Bronchial epithelial cell (primary cell): Measurements from ENCODE around the gene HCLS1. TPM values are rescaled to one million over a fixed set of nuclear protein-coding genes. Genes with fewer than 3 reads are reported as not detected.

Source experiments
- DNase-seq: peaks from one replicate; pipeline ENCODE4 v3.0.0-alpha.2; 2010; ENCODE audit warnings: low read depth
- FAIRE-seq: peaks from 2 replicates; lab custom pipeline; 2011; peaks lifted over from hg19 to GRCh38; lab: Jason Lieb, UNC
- H3K27me3 ChIP-seq: 2 replicates; pipeline ENCODE4 v1.5.1; 2011; ENCODE audit warnings: low read length; ENCODE audit not compliant: control insufficient read depth, insufficient read depth
- H3K36me3 ChIP-seq: 2 replicates; pipeline ENCODE4 v1.5.1; 2011; ENCODE audit warnings: low read length; ENCODE audit not compliant: control insufficient read depth, insufficient read depth
- H3K4me3 ChIP-seq: 2 replicates; pipeline ENCODE4 v1.5.1; 2011; ENCODE audit warnings: mild to moderate bottlenecking, low read depth, low read length, control low read depth
- CTCF ChIP-seq: IDR thresholded peaks from 2 replicates; pipeline ENCODE4 v1.5.1; 2011; ENCODE audit warnings: mild to moderate bottlenecking, moderate library complexity, low read length, control low read depth, inconsistent platforms; ENCODE audit not compliant: insufficient read depth, severe bottlenecking
- total RNA-seq: library from RNA; depleted of rRNA; stranded (reverse); fragments of >200 nt; gene quantifications from 2 replicates; pipeline ENCODE4 v1.2.1, GENCODE V29; 2014

The HCLS1 gene
- total RNA-seq: 6.3 and 10.4 TPM in 2 replicates

- FAIRE-seq (no peak), DNase-seq (peak; percentile 33)
- no peak within 1 kb of the TSS for H3K4me3 ChIP-seq
- no peaks in the 10 kb centered on the region for H3K27me3 ChIP-seq
- H3K36me3 ChIP-seq: peaks cover 5% of the 10 kb centered on the region
- TF ChIP-seq CTCF: no peak
Observed at GRCh38 chr3:121660356-121661171, at the start of gene HCLS1. TSS of gene HCLS1 (minus strand) at chr3:121660903. CDS start at chr3:121658347, 2,556 bp downstream.

- FAIRE-seq (no peak), DNase-seq (no peak)
- H3K27me3 ChIP-seq: no peaks in the 10 kb centered on the region
- no peak for TF ChIP-seq CTCF
- no peak overlapping the region for H3K4me3 ChIP-seq
- peaks cover 3% of the 10 kb centered on the region for H3K36me3 ChIP-seq
Observed at GRCh38 chr3:121710347-121710746, 49.6 kb upstream of the HCLS1 start.

- FAIRE-seq (no peak), DNase-seq (peak; percentile 39)
- H3K4me3 ChIP-seq: no peak overlapping the region
- TF ChIP-seq CTCF: no peak
- no peaks in the 10 kb centered on the region for H3K27me3 ChIP-seq
- peaks cover 2% of the 10 kb centered on the region for H3K36me3 ChIP-seq
Observed at GRCh38 chr3:121707531-121708273, 47.0 kb upstream of the HCLS1 start.

GRCh38 chr3:121705541-121705940 lies 44.8 kb upstream of the HCLS1 start:
- no peak for TF ChIP-seq CTCF
- Histone ChIP-seq H3K36me3 (peaks cover 3% of the 10 kb centered on the region), H3K27me3 (no peaks in the 10 kb centered on the region), H3K4me3 (no peak overlapping the region)
- no peak for FAIRE-seq
- DNase-seq: no peak

- Histone ChIP-seq H3K27me3 (no peaks in the 10 kb centered on the region), H3K4me3 (no peak overlapping the region), H3K36me3 (peaks cover 3% of the 10 kb centered on the region)
- TF ChIP-seq CTCF: no peak
- FAIRE-seq (no peak), DNase-seq (no peak)
Observed at GRCh38 chr3:121703973-121704372, 43.3 kb upstream of the HCLS1 start.
